ENCODE measurements around the gene KDM4C.

Gene KDM4C

DNA sequence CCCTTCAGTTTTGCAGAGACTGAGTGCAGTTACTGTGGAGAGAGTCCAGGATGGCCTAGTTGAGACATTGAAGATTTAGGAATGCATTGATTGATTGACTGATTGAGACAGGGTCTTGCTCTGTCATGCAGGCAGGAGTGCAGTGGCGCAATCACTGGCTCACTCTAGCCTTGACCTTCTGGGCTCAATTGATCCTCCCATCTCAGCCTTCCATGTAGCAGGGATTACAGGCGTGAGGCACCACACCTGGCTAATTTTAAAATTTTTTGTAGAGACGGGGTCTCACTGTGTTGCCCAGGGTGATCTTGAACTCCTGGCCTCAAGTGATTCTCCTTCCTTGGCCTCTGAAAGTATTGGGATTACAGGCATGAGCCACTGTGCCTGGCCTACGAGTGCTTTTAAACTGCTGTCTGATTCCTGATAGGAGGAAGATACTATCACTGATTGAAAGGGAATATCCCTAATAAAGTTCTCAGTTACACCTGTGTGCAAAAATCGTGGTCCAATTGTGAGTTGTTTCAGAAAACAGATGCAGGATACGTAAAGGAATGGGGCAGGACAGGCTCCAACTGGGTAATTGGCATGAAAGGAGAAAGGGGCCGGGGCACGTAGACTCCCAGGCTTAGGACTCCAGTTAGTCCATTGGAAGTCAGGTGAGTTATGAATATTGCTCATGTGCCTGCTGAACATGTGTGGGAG lies 87.5 kb downstream of the KDM4C start:
- Histone ChIP-seq H3K4me3 (no peak overlapping the region), H3K27me3 (no peaks in the 10 kb centered on the region), H3K4me1 (no peaks in the 10 kb centered on the region), H3K9me3 (no peaks in the 10 kb centered on the region), H3K36me3 (peaks cover 6 to 8% (median 7%) of the 10 kb centered on the region in 3 donors), H3K27ac (no peak overlapping the region)
- no peak for DNase-seq
- TF ChIP-seq, protein P1, sequence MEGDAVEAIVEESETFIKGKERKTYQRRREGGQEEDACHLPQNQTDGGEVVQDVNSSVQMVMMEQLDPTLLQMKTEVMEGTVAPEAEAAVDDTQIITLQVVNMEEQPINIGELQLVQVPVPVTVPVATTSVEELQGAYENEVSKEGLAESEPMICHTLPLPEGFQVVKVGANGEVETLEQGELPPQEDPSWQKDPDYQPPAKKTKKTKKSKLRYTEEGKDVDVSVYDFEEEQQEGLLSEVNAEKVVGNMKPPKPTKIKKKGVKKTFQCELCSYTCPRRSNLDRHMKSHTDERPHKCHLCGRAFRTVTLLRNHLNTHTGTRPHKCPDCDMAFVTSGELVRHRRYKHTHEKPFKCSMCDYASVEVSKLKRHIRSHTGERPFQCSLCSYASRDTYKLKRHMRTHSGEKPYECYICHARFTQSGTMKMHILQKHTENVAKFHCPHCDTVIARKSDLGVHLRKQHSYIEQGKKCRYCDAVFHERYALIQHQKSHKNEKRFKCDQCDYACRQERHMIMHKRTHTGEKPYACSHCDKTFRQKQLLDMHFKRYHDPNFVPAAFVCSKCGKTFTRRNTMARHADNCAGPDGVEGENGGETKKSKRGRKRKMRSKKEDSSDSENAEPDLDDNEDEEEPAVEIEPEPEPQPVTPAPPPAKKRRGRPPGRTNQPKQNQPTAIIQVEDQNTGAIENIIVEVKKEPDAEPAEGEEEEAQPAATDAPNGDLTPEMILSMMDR (IDR thresholded peaks at IDR 0.05) = no peak
- intact Hi-C loops (cut with DNase I; ENCODE audit: low total_unique reads) = loop anchor here (2.0 kb wide), 1 partner anchor 40 kb away; no protein-coding TSS in a partner anchor

DNA sequence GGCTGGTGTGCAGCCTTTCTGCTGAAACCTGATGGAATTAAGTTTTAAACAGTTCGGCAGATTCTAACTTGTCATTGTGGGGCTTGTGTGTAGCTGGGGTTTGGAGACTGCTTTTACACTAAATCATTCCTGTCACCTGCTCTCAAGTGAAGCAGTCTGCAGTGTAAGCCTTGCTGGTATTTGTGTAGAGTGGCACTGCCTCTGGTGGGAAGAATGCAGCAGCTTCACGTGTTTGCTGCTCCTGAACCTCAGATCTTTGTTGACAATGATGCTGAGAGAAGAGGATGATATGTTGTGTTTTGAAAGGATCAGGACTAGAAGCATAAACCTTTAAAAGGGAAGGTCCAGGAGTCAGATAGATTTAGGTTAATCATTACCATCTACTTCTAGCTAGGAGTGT lies 88.1 kb downstream of the KDM4C start:
- H3K27me3 ChIP-seq = no peaks in the 10 kb centered on the region
- H3K4me3 ChIP-seq = no peak overlapping the region
- H3K36me3 ChIP-seq = peaks cover 7 to 11% (median 8%) of the 10 kb centered on the region in 3 donors
- intact Hi-C loops (cut with DNase I; ENCODE audit: low total_unique reads) = loop anchor here (2.0 kb wide), 1 partner anchor 39 kb away; no protein-coding TSS in a partner anchor
- TF ChIP-seq, protein P1 (IDR thresholded peaks at IDR 0.05) = no peak
- no peaks in the 10 kb centered on the region for H3K9me3 ChIP-seq
- H3K27ac ChIP-seq = no peak overlapping the region
- H3K4me1 ChIP-seq = no peaks in the 10 kb centered on the region
- DNase-seq = no peak

DNA sequence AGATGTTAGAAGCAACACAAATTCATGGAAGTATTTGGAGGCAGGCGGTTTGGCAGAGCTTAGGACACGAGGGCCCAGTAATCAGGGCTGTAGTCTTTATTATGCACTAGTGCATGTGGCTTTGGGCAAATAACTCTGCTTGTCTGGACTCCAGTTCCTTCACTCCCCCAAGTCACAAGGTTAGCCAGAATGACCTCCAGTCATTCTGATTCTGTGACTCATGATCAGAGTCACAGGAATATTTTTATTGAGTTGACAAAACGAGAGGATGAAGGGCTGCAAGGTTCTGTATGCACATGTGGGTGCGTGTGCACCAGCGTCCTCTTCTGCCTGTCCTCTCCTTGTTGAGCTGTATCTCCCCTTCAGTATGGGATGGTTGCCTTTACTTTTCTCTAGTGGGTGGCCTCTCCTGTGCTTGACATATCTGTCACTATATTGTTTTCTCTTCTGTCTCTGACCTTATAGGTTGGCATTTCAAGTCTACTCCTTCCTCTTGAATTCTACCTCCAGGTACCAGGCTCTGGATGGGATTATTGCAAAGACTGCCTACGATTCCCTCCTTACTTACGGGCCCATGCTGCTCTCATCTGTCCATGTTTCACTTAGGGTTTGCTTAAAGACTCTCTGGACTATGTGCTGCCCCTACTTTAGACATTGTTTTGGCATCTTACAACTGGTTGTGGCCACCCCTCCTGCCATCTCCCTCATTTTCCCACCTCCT lies 94.6 kb downstream of the KDM4C start:
- Histone ChIP-seq H3K4me1 (peaks cover 0 to 31% (median 1%) of the 10 kb centered on the region in 4 donors), H3K9me3 (no peaks in the 10 kb centered on the region), H3K4me3 (no peak overlapping the region), H3K27ac (peak overlapping the region in 1 of 2 donors; percentile 15), H3K27me3 (no peaks in the 10 kb centered on the region), H3K36me3 (peaks cover 7 to 11% (median 8%) of the 10 kb centered on the region in 3 donors)
- intact Hi-C loops (cut with DNase I; ENCODE audit: low total_unique reads) = no loop called here
- DNase-seq = no peak
- TF ChIP-seq, protein P1 (IDR thresholded peaks at IDR 0.05) = no peak

DNA sequence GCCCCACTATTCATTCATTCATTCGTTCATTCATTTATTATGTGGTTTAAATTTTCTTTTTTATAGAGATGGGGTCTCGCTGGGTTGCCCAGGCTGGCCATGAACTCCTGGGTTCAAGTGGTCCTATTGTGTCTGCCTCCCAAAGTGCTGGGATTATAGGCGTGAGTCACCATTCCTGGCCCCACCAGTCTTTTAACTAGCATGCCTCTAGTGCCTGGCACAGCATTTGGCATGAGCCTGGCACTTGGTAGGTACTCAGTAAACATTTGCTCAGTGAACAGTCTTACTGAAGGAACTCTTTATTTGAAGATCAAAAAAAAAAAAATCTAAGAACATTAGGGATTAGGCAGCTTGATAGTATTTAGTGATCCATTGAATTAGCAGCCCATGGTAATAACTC lies 98.1 kb downstream of the KDM4C start:
- H3K36me3 ChIP-seq = no peaks in the 10 kb centered on the region
- H3K27me3 ChIP-seq = no peaks in the 10 kb centered on the region
- intact Hi-C loops (cut with DNase I; ENCODE audit: low total_unique reads) = no loop called here
- TF ChIP-seq, protein P1 (IDR thresholded peaks at IDR 0.05) = no peak
- H3K27ac ChIP-seq = no peak overlapping the region
- DNase-seq = no peak
- H3K9me3 ChIP-seq = no peaks in the 10 kb centered on the region
- peaks cover 0 to 31% (median 1%) of the 10 kb centered on the region in 4 donors for H3K4me1 ChIP-seq
- no peak overlapping the region for H3K4me3 ChIP-seq

DNA sequence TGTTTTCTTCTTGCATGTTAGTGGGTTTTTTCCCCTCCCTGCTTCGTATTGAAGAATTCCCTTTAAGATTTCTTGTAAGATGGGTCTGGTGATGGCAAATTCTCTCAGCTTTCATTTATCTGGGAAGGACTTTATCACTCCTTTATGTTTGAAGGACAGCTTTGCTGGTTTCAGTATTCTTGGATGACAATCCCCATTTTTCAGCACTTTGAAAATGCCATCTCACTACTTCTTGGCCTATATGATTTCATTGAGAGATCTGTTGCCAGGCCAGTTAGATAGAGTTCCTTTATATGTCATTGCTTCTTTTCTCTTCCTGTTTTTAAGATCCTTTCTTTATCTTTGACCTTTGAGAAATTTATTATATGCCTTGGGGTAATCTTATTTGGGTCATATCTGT lies 106.3 kb downstream of the KDM4C start:
- Histone ChIP-seq H3K4me1 (peaks cover 0 to 1% (median 0%) of the 10 kb centered on the region in 4 donors), H3K36me3 (peaks cover 11 to 17% (median 14%) of the 10 kb centered on the region in 3 donors), H3K27ac (no peak overlapping the region), H3K4me3 (no peak overlapping the region), H3K27me3 (no peaks in the 10 kb centered on the region), H3K9me3 (peaks cover 0 to 15% (median 9%) of the 10 kb centered on the region in 3 donors)
- no peak for DNase-seq
- TF ChIP-seq, protein P1 (IDR thresholded peaks at IDR 0.05) = no peak
- intact Hi-C loops (cut with DNase I; ENCODE audit: low total_unique reads) = no loop called here
